ENCODE measurements around the gene SIRT5.
A peak's percentile ranks its signal among the peaks of the same experiment; 100 is the strongest.

SIRT5 gene

DNA sequence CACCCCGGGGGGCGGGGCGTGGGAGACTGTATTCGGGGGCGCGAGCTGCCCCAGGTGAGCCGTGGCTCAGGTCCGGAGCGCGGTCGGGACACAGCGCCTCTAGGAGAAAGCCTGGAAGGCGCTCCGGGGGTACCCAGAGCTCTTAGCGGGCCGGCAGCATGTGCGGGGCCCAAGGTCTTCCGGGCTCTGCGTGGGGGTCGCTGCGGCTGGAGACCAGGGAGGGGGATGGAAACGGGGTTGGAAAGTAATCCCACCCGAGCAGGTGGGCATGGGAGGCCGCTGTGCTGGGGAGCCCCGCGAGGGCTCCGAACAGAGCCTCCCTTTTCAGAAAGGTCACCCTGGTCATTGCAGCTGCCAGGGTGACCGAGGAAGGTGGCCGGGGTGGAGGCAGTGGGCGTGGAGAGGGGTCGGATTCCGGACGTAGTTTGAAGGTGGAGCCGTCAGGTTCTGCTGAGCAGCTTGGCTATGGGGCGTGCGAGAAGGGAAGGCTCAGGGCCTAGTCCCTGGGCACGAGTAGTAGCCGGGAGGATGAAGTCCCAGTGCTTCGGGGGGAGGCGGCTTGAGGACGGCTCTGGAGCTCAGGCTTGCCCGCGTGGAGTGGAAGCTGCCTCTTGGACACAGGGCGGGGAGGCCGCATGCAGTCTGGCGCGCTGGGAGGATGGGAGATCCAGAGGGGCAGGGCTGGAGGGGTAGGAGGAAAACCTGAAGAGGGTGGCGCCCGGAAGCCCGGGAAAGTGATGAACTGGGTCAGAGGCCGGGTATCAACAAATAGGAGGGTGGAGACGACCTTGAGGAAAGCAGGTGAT, at the start of gene SIRT5:
Gene SIRT5 (plus strand): TSS at position 31 of the 806 bp plus-strand sequence. CDS start 9,510 bp downstream, outside the sequence.
- peak; percentile 61 to 67 for DNase-seq (ENCODE audit: low read depth in 2 of 2)

DNA sequence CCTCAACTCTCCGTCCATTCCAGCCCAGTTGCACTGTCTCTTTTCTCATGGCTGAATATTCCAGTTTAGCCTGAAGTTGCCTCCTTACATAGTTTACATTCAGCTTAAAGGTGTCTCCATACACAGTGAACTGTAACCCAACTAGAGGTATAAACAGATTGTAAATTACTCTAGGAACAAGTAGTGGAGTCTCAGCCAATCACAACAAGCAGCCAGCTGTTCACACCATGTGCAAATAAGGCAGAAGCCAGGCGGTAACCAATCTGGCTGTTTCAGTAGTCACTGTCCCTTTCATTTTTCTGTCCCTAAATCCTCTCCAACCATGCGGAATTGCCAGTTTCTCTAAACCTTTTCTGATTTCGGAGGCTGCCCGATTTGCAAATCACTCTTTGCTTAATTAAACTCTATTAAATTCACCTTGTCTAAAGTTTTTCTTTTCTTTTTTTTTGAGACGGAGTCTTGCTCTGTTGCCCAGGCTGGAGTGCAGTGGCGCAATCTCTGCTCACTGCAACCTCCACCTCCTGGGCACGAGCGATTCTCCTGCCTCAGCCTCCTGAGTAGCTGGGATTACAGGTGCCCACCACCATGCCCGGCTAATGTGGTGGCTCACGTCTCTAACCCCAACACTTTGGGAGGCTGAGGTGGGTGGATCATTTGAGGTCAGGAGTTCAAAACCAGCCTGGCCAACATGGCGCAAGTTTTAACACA, 49.4 kb upstream of the SIRT5 start:
- no peak for DNase-seq (ENCODE audit: low read depth in 2 of 2)

DNA sequence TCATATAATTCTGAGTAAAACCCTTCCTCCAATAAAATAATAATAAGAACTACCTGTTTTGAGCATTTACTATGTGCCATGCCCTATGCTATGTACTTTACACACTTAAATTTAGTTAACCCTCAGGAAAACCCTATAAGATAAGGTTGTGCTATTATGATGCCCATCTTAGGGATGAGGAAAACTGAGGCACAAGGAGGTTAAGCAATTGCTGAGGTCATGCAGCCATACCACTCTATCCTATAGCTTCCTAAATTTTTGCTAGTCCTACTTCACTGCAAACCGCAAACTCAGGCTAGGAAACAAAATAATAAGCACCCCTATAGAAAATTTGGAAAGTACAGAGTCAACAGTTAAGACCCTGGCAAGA, 48.1 kb upstream of the SIRT5 start:
- no peak for DNase-seq (ENCODE audit: low read depth in 2 of 2)

DNA sequence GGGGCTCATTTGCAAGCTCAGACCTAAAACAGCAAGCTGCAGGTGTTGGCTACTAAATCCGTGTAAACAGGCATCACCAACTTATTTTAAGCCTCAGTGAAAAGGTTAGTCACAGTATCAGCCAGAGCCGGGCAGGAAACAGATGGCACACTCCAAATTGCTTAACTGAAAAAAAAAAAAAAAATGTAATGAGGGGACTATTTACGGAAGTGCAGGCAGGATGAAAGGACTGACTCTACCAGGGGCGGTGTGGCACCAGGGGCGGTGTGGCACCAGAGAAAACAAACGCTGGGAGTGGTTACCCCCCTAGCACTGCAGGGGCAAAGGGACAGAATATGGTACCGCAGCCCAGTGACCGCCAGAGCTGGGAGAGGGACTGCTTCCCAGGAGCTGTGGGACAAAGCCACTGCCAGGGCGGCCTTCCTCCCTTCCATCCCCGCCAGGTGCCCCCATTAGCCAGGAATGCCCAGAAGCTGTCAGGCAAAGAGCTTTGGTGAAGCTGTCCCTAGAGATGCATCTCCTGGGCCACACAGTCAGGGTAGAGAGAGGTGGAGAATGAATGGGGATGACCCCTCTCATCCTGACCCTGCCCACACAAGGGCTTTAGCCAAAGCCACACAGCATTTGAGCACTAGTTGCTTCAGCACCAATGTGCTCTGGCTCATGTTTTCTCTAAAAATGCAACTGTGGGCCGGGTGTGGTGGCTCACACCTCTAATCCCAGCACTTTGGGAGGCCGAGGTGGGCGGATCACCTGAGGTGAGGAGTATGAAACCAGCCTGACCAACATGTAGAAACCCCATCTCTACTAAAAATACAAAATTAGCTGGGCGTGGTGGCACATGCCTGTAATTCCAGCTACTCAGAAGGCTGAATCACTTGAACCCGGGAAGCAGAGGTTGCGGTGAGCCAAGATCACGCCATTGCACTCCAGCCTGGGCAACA, 47.4 kb upstream of the SIRT5 start:
- no peak for DNase-seq (ENCODE audit: low read depth in 2 of 2)

DNA sequence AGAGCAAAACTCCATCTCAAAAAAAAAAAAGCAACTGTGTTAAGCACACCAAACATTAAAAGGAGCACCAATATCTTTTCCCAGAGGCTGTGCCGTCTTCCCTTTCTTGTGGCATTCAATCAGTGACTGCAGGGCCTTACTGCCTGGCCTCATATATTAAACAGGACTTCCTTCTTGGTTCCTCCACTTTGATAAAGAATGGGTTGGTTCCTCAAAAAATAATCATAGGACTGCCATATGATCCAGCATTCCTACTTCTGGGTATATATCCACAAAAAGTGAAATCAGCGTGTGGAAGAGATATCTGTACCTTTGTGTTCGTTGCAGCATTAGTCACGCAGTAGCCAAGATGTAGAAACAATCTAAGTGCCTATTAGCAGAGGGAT, 46.7 kb upstream of the SIRT5 start:
- DNase-seq (ENCODE audit: low read depth in 2 of 2): no peak

DNA sequence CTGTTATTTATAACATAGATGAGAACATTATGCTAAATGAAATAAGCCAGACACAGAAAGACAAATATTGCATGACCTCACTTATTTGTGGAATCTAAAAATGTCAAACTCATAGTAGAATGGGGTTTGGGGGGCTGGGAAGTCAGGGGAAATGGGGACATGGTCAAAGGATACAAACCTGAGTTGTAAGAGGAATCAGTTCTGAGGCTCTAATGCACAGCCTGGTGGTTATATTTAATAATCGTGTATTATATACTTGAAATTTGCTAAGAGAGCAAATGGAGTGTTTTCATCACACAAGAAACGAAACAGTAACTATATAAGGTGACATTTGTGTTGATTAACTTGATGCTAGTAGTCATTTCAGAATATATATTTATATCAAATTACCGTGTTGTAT, 46.2 kb upstream of the SIRT5 start:
- DNase-seq (ENCODE audit: low read depth in 2 of 2): no peak

DNA sequence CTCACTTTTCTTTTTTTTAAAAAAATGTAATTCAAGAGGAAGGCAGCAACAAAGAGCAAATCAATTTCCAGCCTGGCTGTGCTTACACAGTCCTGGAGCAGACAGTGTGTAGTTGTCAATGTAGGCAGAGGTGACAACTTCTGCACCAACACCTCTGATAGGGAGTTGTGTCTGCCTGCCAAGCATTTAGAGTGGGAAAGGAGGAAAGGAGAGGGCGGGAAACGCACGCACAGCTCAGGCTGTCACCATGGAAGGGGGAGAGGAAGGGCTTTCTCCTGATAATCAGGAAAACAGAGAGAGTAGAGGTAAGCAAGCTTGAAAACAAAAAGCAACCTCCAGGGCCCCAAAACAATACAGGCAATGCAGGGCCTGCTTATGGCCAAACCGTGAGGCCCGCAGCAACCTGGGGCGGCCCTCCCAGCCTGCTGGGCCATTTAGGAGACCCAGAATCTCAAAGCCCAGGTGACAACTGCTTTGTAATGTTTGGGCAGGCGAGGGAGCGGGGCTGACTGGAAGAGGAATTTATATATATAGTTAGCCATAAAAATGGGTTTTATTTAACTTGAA, 45.5 kb upstream of the SIRT5 start:
- DNase-seq (ENCODE audit: low read depth in 2 of 2): no peak

DNA sequence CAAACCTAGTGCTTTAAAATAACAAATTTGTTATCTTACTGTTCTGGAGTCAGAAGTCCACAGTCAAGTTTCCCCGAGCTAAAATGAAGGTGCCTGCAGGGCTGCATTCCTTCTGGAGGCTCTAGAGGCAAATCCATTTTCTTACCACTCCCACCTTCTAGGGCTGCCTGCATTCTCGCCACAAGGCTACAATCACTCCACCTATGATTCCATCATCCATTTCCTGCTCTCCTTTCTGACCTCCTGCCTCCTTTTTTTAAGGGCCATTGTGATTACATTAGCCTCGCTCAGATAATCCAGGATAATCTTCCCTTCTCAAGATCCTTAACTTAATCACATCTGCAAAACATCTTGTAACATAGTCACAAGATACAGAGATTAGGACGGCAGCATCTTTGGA, 42.4 kb upstream of the SIRT5 start:
- no peak for DNase-seq (ENCODE audit: low read depth in 2 of 2)

DNA sequence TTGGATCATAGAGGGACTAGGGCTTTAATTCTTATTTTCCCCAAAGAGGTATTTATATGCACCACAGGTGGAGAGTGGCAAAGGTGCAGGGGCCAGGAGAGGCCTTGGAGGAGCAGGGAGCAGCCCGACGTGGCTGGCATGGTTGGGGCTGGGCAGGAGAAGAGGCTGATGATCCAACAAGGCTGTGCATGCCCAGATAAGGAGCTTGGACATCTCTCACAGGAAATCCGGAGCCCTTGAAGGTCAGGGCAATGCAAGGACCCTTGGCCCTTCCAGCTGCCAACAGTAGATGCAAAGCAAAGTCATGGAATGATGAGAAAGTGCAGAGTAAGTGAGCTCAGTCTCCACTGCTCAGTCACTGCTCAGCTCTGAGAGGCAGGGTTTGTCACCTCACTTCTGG, 39.9 kb upstream of the SIRT5 start:
- no peak for DNase-seq (ENCODE audit: low read depth in 2 of 2)

DNA sequence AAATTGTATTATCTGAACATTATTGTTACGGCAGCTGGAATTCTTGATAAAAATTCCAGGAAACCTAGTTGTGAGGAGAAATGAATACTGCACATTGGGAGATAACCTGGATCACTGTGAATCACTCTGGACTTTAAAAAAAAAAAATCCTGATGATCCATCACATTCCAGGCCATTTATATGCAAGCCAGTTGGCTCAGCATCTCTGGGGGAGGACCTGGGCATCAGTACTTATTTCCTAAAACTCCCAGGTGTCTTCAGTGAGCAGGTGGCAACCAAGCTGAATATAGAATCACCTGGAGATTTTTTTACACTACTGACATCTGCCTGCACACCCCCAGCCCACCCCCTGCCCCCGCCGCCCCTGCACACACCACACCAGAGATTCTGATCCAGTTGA, 39.1 kb upstream of the SIRT5 start:
- DNase-seq (ENCODE audit: low read depth in 2 of 2): no peak

DNA sequence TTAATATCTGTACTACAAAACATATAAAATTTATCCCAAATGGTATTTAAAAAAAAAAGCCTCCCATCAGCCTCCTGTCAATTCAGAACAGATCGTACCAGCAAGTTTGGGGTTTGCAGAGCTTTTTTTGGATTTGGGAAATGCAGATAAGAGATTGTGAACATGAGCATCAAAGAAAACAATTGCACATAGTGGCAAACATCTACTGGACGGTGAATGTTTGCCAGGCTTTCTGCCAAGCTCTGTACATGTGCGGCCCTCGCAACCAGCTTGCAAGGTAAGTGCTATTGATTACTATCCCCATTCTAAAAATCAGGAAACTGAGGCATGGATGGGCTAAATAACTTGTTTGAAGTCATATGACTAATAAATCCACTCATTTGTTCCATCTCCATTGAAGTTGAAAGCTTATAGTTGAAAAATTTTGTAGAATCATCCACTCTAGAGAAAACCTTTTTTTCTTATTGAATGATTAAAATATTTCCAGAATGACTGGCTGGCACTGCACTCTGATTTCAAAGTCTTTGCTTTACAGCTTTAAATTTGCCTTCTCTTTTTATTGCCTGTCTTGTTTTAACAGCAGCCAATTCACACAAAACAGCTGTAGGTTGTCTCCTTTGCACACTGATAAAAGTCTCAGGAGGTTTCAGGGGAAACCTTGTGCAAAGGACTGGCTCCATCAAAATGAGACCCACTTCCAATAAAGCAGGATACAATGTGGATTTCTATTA, 37.4 kb upstream of the SIRT5 start:
- no peak for DNase-seq (ENCODE audit: low read depth in 2 of 2)

DNA sequence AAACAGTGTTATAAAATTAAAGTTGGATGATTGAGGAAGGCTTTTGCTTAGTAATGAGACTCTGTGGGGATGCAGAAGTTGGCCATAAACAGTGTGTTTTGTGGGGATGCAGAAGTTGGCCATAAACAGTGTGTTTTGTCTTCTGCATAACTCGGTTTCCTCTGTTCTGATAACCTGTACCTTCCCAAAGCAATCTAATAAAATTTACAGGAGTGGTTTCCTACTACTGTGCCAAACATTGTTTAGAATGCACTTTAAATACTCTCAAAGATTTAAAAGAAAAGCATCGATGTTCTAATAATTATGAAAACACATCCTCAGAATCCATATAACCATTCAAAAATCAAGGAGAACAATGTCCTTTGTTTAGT, 36.9 kb upstream of the SIRT5 start:
- DNase-seq (ENCODE audit: low read depth in 2 of 2): no peak

DNA sequence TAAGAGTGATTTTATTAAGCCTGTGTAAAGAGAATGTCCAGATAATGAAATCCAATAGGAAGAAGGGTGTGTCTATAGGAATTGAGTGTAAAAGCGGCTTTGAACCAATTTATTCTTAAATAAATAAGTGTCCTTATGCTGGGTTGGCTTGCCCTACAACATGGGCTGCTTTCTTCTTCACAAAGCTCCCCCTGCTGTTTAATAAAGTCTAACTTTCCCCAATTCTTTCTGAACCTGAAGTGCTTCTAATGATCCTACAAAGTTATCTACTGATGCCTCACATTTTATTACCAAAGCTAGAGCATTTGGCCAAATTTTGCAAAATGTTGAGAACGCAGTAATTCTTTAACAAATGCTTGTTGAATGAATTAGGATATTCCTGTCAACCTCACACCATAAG, 36.3 kb upstream of the SIRT5 start:
- no peak for DNase-seq (ENCODE audit: low read depth in 2 of 2)

DNA sequence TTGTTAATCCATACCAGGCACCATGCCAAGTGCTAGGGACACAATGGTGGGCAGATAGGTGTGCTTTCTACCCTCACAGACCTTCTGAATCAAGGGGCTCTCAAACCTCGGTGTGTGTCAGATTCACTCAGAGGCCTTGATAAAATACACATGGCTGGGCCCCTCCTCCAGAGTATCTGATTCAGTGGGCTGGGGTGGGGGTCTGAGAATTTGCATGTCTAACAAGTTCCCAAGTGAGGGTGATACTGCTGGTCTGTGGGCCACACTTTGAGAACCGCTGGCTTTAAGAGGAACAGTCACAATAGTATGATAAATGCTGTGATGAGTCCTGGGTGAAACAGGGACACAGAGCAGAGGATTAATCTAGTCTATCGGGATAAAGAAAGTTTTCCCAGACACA, 35.8 kb upstream of the SIRT5 start:
- DNase-seq (ENCODE audit: low read depth in 2 of 2): no peak

DNA sequence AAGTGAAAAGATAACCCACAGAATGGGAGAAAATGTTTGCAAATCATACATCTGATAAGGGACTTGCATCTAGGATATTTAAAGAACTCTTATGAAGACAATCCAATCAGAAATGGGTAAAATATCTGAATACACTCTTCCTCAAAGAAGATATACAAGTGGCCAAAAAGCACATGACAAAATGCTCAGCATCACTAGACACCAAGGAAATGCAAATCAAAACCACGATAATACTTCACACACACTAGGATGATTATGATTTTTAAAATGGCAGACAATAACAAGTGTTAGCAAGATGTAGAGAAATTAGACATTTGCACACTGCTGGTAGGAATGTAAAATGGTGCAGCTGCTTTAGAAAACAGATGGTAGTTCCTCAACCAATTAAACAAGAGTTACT, 34.8 kb upstream of the SIRT5 start:
- no peak for DNase-seq (ENCODE audit: low read depth in 2 of 2)

DNA sequence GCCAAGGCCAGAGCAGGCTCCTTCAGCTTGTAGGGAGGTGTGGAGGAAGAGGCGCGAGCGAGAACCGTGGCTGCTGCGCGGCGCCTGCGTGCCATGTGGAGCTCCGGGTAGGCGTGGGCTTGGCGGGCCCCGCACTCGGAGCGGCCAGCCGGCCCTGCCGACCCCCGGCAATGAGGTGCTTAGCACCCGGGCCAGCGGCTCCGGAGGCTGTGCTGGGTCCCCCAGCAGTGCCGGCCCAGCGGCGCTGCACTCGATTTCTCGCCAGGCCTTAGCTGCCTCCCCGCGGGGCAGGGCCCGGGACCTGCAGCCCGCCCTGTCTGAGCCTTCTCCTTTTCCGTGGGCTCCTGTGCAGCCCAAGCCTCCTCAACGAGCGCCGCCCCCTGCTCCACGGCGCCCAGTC, 32.9 kb upstream of the SIRT5 start:
- no peak for DNase-seq (ENCODE audit: low read depth in 2 of 2)

DNA sequence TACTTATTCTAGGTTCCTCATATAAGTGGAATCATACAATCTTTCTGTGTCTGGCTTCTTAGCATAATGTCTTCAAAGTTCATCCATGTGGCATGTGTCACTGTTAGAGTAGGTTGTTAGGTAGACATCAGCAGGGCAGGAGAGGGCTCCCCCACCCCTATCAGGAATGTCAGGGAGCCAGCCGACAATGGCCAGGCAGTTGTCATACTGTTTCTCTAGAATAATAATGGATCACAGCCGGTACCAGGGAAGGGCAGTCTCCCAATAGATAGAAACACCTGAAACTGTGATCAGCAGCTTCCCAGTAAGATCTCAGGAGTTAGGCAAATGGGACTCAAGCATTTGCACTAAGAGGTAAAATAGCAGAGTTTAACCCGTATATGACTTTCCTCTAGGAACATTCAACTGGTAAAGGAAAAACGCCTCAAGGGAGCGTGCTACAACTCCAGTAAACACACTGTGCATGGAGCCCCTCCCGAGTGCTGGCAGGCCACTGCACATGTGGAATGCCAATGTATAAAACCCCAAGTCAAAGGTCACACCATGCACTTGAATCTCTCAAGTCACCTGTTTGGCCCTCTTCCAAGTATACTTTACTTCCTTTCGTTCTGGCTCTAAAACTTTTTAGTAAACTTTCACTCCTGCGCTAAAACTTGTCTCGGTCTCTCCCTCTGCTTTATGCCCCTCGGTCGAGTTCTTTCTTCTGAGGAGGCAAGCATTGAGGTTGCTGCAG, 29.8 kb upstream of the SIRT5 start:
- DNase-seq (ENCODE audit: low read depth in 2 of 2): no peak

DNA sequence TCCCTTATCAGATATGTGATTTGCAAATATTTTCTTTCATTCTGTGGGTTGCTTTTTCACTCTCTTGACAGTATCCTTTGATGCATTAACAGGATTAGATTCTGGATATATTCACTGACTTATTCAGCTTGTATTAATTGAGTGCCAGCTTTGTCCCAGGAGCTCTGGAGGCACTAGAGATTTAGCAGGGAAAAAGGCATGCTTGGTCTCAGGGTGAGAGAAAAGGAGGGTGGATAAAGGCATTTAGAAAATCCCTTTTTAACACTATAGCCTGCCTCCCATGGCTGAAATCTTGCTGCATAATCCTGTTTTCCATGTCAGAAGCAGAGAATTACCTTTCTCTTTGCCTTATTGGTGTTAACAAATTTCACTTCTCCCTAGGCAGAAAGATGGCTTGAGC, 28.5 kb upstream of the SIRT5 start:
- no peak for DNase-seq (ENCODE audit: low read depth in 2 of 2)

DNA sequence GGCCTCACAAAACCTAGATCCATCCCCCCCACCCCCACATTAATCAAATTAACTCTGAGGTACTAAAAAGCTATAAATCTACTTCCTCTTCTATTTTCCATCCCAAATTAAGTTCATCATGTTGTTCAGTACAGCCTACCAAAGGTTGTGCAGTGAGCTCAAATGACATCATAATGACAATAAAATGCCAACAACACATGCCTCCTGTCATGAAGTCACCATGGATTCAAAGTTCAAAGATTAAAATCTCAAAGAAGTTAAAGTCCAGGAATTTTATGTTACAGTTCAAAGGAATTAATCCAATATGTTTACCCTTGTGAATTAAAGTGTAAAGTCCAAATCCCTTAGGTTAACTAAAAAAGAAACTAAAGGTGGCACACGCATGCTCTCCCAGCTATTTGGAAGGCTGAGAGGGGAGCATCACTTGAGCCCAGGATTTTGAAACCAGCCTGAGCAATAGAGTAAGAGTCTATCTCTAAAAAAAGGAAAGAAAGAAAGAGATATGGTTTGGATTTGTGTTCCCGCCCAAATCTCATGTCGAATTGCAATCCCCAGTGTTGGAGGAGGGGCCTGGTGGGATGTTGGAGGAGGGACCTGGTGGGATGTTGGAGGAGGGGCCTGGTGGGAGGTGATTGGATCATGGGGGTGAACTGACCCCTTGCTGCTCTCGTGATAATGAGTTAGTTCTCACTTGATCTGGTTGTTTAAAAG, 25.7 kb upstream of the SIRT5 start:
- DNase-seq (ENCODE audit: low read depth in 2 of 2): no peak

DNA sequence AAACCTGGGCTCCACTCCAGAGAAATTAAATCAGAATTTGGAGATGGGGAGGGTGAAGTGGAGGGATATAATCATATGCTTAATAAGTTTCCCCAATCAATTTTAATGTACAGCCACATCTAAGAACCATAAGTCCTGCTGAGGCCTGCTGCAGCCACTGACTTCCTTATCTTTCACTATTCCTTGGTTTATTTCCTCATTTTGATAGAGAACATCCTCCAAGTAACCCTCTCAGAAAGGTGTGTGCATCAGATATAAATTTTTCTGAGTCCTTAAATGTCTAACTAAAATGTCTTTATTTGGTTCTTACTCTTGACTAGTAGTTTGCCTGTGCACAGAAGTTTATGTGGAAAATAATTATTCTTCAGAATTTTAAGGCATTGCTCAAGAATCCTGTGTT, 23.7 kb upstream of the SIRT5 start:
- DNase-seq (ENCODE audit: low read depth in 2 of 2): no peak

Data from stimulated activated CD8-positive, alpha-beta memory T cell treated with anti-CD3 and anti-CD28 coated beads, Interleukin-2, amount 100 ng/mL, for 48 hours (primary cell).